ENCODE results near the gene VPS13A. TPM values are rescaled to one million over a fixed set of nuclear protein-coding genes. Genes with fewer than 3 reads are reported as not detected.
A peak's percentile ranks its signal among the peaks of the same experiment; 100 is the strongest.

Gene VPS13A
- total RNA-seq, result 10 to 100 TPM; 46.5 to 54.2 TPM

DNA sequence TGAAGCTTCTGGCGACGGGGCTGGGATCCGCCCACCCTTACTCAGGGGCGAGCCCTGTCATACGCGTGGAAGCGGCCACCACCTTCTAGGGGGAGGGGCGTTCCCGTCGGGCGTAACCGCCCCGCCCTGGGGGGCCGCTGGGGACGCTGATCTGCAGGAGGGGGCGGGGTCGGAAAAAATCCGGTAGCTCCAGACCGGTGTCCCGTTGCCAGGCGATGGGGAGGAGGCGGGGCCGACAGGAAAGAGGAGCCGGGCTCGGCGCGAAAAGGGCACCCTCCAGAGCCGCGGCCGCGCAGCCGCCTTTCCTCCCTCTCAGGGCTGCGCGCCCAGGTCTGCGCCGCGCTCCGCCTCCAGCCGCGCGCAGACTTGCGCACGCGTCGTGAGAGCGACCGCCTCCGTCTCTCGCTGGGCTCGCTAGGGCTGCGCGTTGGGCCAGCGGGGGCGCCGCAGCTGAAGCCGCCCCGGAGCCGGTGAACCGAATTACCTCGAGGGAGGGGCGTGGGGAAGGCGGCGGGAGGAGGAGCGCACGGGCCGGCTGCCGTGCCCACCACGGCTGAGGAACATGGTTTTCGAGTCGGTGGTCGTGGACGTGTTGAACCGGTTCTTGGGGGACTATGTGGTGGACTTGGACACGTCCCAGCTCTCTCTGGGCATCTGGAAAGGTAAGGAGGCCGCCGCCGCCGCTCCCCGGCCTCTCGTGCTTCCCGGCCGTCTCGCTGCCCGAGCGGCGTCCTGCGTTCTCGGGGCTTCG lies at the start of gene VPS13A:
TSS of gene VPS13A (plus strand) at position 392 of the 751 bp plus-strand sequence. CDS start at position 563, 171 bp downstream.
- ATAC-seq (ENCODE audit: low read depth) (peak; percentile 90), DNase-seq (peak; percentile 93)
- Mint-ChIP-seq H3K27ac (peak within 1 kb of the TSS; percentile 93), H3K4me3 (peak within 1 kb of the TSS; percentile 92), H3K36me3 (peaks cover 2% of the 10 kb centered on the region), H3K9me3 (no peaks in the 10 kb centered on the region), H3K27me3 (peaks cover 11% of the 10 kb centered on the region), H3K4me1 (peaks cover 18% of the 10 kb centered on the region)
- POLR2A ChIA-PET, result interaction anchor here (0.6 to 1.0 kb wide), 5 partner anchors 12 to 783 kb away, joined by 3 to 5 read pairs (median 3); partner anchors contain the start of gene RFK

DNA sequence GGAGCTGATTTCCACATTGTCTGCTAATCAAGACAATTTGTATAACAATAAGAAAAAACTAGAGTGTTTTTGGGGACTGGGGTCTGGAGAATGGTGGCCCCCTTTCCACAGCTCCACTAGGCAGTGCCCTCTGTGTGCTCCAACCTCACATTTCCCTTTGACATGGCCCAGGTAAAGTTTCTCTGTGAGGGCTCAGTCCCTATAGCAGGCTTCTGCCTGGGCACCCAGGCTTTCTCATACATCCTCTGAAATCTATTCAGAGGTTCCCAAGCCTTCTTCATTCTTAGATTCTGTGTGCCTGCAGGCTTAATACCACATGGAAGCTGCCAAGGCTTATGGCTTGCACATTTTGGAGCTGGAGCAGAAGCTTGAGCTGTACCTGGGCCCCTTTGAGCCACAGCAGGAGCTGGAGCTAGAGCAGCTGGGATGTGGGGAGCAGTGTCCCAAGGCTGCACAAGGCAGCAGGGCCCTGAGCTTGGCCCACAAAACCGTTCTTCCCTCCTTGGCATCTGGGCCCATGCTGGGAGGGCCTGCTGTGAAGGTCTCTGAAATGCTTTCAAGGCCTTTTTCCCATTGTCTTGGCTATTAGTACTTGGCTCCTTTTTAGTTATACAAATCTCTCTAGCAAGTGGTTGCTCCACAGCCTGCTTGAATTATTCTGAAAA lies 49.1 kb upstream of the VPS13A start:
- POLR2A ChIA-PET, result no interaction called here
- H3K4me1 Mint-ChIP-seq, result no peaks in the 10 kb centered on the region
- no peak overlapping the region for H3K4me3 Mint-ChIP-seq
- DNase-seq (no peak), ATAC-seq (ENCODE audit: low read depth) (no peak)
- H3K27ac Mint-ChIP-seq, result no peak overlapping the region
- H3K9me3 Mint-ChIP-seq, result peaks cover 2% of the 10 kb centered on the region
- H3K27me3 Mint-ChIP-seq, result peaks cover 7% of the 10 kb centered on the region
- H3K36me3 Mint-ChIP-seq, result no peaks in the 10 kb centered on the region

- no peak overlapping the region for H3K4me3 Mint-ChIP-seq
- DNase-seq (no peak), ATAC-seq (ENCODE audit: low read depth) (no peak)
- no peak overlapping the region for H3K27ac Mint-ChIP-seq
- peaks cover 6% of the 10 kb centered on the region for H3K27me3 Mint-ChIP-seq
- peaks cover 2% of the 10 kb centered on the region for H3K9me3 Mint-ChIP-seq
- H3K36me3 Mint-ChIP-seq, result no peaks in the 10 kb centered on the region
- no peaks in the 10 kb centered on the region for H3K4me1 Mint-ChIP-seq
- POLR2A ChIA-PET, result no interaction called here
Measured at GRCh38 chr9:77131399-77131798, 45.9 kb upstream of the VPS13A start.

DNA sequence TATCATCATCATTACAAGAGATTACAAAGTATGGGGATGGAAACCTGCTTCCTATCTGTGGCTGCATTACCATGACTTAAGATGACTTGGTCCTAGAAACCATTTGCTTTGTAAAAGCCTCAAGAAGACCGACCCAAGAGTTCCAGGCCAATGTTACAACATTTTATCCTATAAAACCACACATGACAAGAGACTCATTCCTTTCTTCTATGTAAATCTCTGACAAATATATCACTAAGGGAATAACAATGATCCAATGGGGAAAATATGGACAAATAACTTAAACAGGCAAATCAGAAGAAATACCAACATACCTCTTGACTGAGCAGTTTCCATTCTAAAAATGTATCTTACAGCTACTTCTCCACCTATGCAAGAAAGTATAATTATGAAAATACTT lies 44.3 kb upstream of the VPS13A start:
- ATAC-seq (ENCODE audit: low read depth) (no peak), DNase-seq (no peak)
- Mint-ChIP-seq H3K36me3 (no peaks in the 10 kb centered on the region), H3K27ac (no peak overlapping the region), H3K4me3 (no peak overlapping the region), H3K27me3 (peaks cover 4% of the 10 kb centered on the region), H3K4me1 (no peaks in the 10 kb centered on the region), H3K9me3 (peaks cover 3% of the 10 kb centered on the region)
- POLR2A ChIA-PET, result no interaction called here

GRCh38 chr9:77142366-77142765 lies 35.0 kb upstream of the VPS13A start:
- DNase-seq (no peak), ATAC-seq (ENCODE audit: low read depth) (no peak)
- Mint-ChIP-seq H3K27ac (no peak overlapping the region), H3K27me3 (peaks cover 8% of the 10 kb centered on the region), H3K4me3 (no peak overlapping the region), H3K9me3 (peaks cover 2% of the 10 kb centered on the region), H3K4me1 (no peaks in the 10 kb centered on the region), H3K36me3 (no peaks in the 10 kb centered on the region)
- POLR2A ChIA-PET, result no interaction called here

- H3K36me3 Mint-ChIP-seq, result no peaks in the 10 kb centered on the region
- POLR2A ChIA-PET, result no interaction called here
- no peaks in the 10 kb centered on the region for H3K9me3 Mint-ChIP-seq
- DNase-seq (no peak), ATAC-seq (ENCODE audit: low read depth) (no peak)
- peaks cover 18% of the 10 kb centered on the region for H3K27me3 Mint-ChIP-seq
- H3K27ac Mint-ChIP-seq, result no peak overlapping the region
- no peak overlapping the region for H3K4me3 Mint-ChIP-seq
- H3K4me1 Mint-ChIP-seq, result no peaks in the 10 kb centered on the region
Measured at GRCh38 chr9:77149879-77150278, 27.5 kb upstream of the VPS13A start.

DNA sequence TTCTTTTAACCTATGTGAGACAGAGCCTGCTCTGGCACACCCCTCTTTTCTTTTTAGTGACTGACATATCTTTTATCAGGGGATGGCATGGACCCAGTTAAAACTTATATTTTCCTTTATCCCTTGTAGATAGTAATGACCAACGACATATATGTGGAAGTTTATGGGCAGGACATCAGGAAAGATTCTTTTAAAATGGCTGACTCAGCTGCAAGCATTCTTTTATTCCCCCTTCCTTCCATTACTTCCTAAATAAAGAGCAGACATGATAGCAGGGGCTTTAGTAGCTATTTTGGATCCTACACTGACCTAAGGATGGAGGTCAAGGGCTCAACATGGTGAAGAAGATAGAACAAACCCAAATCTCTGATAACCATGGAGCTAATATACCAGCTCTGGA lies 25.0 kb upstream of the VPS13A start:
- Mint-ChIP-seq H3K27me3 (peaks cover 23% of the 10 kb centered on the region), H3K4me3 (no peak overlapping the region), H3K36me3 (no peaks in the 10 kb centered on the region), H3K27ac (no peak overlapping the region), H3K4me1 (no peaks in the 10 kb centered on the region), H3K9me3 (no peaks in the 10 kb centered on the region)
- DNase-seq (no peak), ATAC-seq (ENCODE audit: low read depth) (no peak)
- POLR2A ChIA-PET, result no interaction called here

DNA sequence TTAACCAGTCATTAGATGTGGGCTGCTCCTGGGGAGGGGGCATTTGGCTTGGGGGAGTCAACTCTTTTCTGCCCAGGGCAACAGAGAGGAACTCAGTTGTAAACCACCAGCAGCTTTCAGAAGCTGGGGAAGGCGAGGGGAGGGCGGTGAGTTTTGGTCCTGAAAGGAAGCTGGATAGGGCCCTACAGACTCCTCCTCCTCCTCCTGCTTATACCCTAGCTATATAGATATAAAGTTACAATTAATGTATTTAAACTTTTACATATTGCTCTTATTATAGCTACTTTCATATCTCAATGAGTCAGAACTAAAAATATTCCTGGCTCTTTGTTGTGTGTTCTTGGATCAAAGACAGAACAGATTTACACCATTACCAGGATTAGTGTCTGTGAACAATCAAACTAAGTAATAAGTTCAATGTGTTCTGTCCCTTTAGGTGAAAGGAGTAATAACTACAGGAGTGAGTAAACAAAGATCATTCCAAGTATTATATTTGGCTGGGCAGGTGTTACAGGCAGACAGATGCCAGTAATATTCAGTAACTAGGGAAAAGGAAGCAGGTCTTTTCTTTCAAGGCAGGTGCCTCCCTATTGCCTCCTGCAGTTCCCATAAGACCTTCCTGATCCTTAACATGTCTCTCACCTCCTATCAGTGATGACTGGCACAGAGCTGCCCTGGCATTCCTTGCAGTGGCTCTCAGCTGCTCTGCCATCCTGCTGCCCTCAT lies 20.5 kb upstream of the VPS13A start:
- no peaks in the 10 kb centered on the region for H3K9me3 Mint-ChIP-seq
- no peak overlapping the region for H3K4me3 Mint-ChIP-seq
- H3K27me3 Mint-ChIP-seq, result peaks cover 17% of the 10 kb centered on the region
- no peaks in the 10 kb centered on the region for H3K4me1 Mint-ChIP-seq
- POLR2A ChIA-PET, result no interaction called here
- H3K27ac Mint-ChIP-seq, result no peak overlapping the region
- no peaks in the 10 kb centered on the region for H3K36me3 Mint-ChIP-seq
- DNase-seq (no peak), ATAC-seq (ENCODE audit: low read depth) (no peak)

- Mint-ChIP-seq H3K36me3 (no peaks in the 10 kb centered on the region), H3K27me3 (peaks cover 18% of the 10 kb centered on the region), H3K27ac (no peak overlapping the region), H3K4me1 (no peaks in the 10 kb centered on the region), H3K4me3 (no peak overlapping the region), H3K9me3 (no peaks in the 10 kb centered on the region)
- ATAC-seq (ENCODE audit: low read depth) (no peak), DNase-seq (no peak)
- POLR2A ChIA-PET, result no interaction called here
Measured at GRCh38 chr9:77158772-77159513, 18.4 kb upstream of the VPS13A start.

GRCh38 chr9:77161191-77161590 lies 16.1 kb upstream of the VPS13A start:
- H3K4me1 Mint-ChIP-seq, result no peaks in the 10 kb centered on the region
- no peak for DNase-seq
- ATAC-seq (ENCODE audit: low read depth), result no peak
- peaks cover 13% of the 10 kb centered on the region for H3K27me3 Mint-ChIP-seq
- H3K4me3 Mint-ChIP-seq, result no peak overlapping the region
- H3K27ac Mint-ChIP-seq, result no peak overlapping the region
- no peaks in the 10 kb centered on the region for H3K36me3 Mint-ChIP-seq
- POLR2A ChIA-PET, result no interaction called here
- H3K9me3 Mint-ChIP-seq, result no peaks in the 10 kb centered on the region

DNA sequence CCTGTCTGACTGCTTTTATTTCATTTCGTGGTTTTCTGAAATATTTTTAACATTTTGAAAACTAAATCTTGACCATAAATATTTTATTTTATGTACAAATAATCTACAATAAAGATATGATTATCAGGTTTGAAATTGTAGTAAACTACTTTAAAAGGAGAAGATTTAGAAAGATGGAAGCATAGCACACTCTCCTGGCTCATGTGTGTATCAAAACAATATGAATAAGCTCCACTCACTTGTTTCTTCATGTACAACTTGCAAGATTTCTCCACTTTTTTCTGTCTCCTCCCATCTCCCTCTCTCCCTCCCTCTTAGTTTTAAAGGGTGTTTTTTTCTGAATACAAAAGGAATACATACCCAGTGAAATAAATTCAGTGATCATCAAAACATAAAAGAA lies 15.4 kb upstream of the VPS13A start:
- no peaks in the 10 kb centered on the region for H3K4me1 Mint-ChIP-seq
- ATAC-seq (ENCODE audit: low read depth), result no peak
- peaks cover 13% of the 10 kb centered on the region for H3K27me3 Mint-ChIP-seq
- no peaks in the 10 kb centered on the region for H3K9me3 Mint-ChIP-seq
- POLR2A ChIA-PET, result no interaction called here
- no peak overlapping the region for H3K4me3 Mint-ChIP-seq
- H3K27ac Mint-ChIP-seq, result no peak overlapping the region
- H3K36me3 Mint-ChIP-seq, result no peaks in the 10 kb centered on the region
- DNase-seq, result no peak

- Mint-ChIP-seq H3K4me3 (no peak overlapping the region), H3K9me3 (no peaks in the 10 kb centered on the region), H3K4me1 (no peaks in the 10 kb centered on the region), H3K36me3 (no peaks in the 10 kb centered on the region), H3K27ac (no peak overlapping the region), H3K27me3 (peaks cover 13% of the 10 kb centered on the region)
- DNase-seq, result no peak
- no peak for ATAC-seq (ENCODE audit: low read depth)
- POLR2A ChIA-PET, result no interaction called here
Measured at GRCh38 chr9:77162366-77162765, 15.0 kb upstream of the VPS13A start.

- no peak for DNase-seq
- Mint-ChIP-seq H3K27ac (no peak overlapping the region), H3K4me1 (no peaks in the 10 kb centered on the region), H3K27me3 (peaks cover 11% of the 10 kb centered on the region), H3K36me3 (no peaks in the 10 kb centered on the region), H3K9me3 (no peaks in the 10 kb centered on the region), H3K4me3 (no peak overlapping the region)
- POLR2A ChIA-PET, result no interaction called here
- no peak for ATAC-seq (ENCODE audit: low read depth)
Measured at GRCh38 chr9:77163884-77164283, 13.4 kb upstream of the VPS13A start.
